ENCODE results near the gene RUSF1. TPM values are rescaled to one million over a fixed set of nuclear protein-coding genes. Genes with fewer than 3 reads are reported as not detected.
A peak's percentile ranks its signal among the peaks of the same experiment; 100 is the strongest.

RUSF1 gene
- total RNA-seq, 2 donors from 2014 or later = 25.6 to 36.6 TPM

GRCh38 chr16:31475946-31476302, 32.3 kb downstream of the RUSF1 start:
- no peak for ATAC-seq
- intact Hi-C loops (cut with DNase I) = no loop called here
- DNase-seq = no peak

GRCh38 chr16:31474773-31475738, 33.1 kb downstream of the RUSF1 start:
- no peak for DNase-seq
- intact Hi-C loops (cut with DNase I) = no loop called here
- ATAC-seq = no peak

GRCh38 chr16:31474173-31474714, 33.9 kb downstream of the RUSF1 start:
- intact Hi-C loops (cut with DNase I) = no loop called here
- ATAC-seq (no peak), DNase-seq (no peak)

GRCh38 chr16:31473264-31473984, 34.8 kb downstream of the RUSF1 start:
- DNase-seq (no peak), ATAC-seq (no peak)
- intact Hi-C loops (cut with DNase I) = no loop called here

- ATAC-seq (peak; percentile 91 to 92), DNase-seq (peak; percentile 93)
- intact Hi-C loops (cut with DNase I) = no loop called here
These were observed 35.4 kb downstream of the RUSF1 start for GRCh38 chr16:31472709-31473203.

- intact Hi-C loops (cut with DNase I) = no loop called here
- ATAC-seq (peak; percentile 70 to 77), DNase-seq (peak; percentile 82)
These were observed 36.1 kb downstream of the RUSF1 start, which contains the start of gene TGFB1I1 for GRCh38 chr16:31471875-31472708. TGFB1I1 (plus strand) TSS chr16:31472152; CDS start chr16:31472189, 37 bp downstream.

GRCh38 chr16:31471241-31471874, 36.8 kb downstream of the RUSF1 start:
- intact Hi-C loops (cut with DNase I) = no loop called here
- no peak for DNase-seq
- no peak for ATAC-seq

- no peak for DNase-seq
- intact Hi-C loops (cut with DNase I) = no loop called here
- no peak for ATAC-seq
These were observed 37.6 kb downstream of the RUSF1 start for GRCh38 chr16:31470615-31471014.

- ATAC-seq (no peak), DNase-seq (no peak)
- intact Hi-C loops (cut with DNase I) = no loop called here
These were observed 40.3 kb downstream of the RUSF1 start for GRCh38 chr16:31467858-31468257.

GRCh38 chr16:31467151-31467773, 40.9 kb downstream of the RUSF1 start:
- no peak for DNase-seq
- no peak for ATAC-seq
- intact Hi-C loops (cut with DNase I) = no loop called here

- intact Hi-C loops (cut with DNase I) = no loop called here
- DNase-seq (no peak), ATAC-seq (no peak)
These were observed 41.8 kb downstream of the RUSF1 start for GRCh38 chr16:31466381-31466841.

GRCh38 chr16:31465788-31466370, 42.3 kb downstream of the RUSF1 start:
- ATAC-seq = no peak
- intact Hi-C loops (cut with DNase I) = no loop called here
- no peak for DNase-seq

- intact Hi-C loops (cut with DNase I) = no loop called here
- ATAC-seq (no peak), DNase-seq (no peak)
These were observed 43.4 kb downstream of the RUSF1 start for GRCh38 chr16:31464781-31465260.

- ATAC-seq = no peak
- DNase-seq = no peak
- intact Hi-C loops (cut with DNase I) = no loop called here
These were observed 43.8 kb downstream of the RUSF1 start for GRCh38 chr16:31464348-31464769.

GRCh38 chr16:31461921-31462804, 46.0 kb downstream of the RUSF1 start:
- intact Hi-C loops (cut with DNase I) = no loop called here
- ATAC-seq (no peak), DNase-seq (no peak)

GRCh38 chr16:31461201-31461920, 46.8 kb downstream of the RUSF1 start:
- ATAC-seq = no peak
- intact Hi-C loops (cut with DNase I) = no loop called here
- no peak for DNase-seq

Data from left cardiac atrium (tissue), 4 donors.